Germinal center (tissue), 1 donor: ENCODE measurements around the gene PGAM4.
"Not testable (repeated sequence)": the region's sequence is repeated elsewhere in the genome, so short reads cannot be mapped to it uniquely, and the experiment has no call there.

Experiments
- DNase-seq: peaks from one replicate; pipeline ENCODE4 v3.0.0; 2012; ENCODE audit warnings: mixed read lengths, low spot score

PGAM4 gene

DNA sequence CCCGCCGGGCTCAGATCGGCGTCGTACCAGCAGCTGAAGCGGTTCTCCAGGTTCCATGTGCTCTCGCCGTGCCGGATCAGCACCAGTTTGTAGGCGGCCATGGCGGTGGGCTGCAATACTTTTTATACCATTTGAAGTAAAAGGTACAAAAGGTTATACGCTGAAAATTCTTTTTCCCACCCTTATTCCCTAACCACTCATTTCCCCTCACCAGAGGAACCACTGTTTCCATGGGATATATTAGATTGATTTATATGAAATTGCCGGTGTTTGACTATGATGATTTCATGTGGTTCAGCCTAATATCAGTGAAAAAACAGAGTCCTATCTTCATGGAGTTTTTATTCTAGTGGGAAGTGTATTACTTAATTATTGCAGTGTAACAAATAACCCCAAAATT lies at the start of gene PGAM4:
TSS of gene PGAM4 (minus strand) at position 101 of the 400 bp plus-strand sequence. CDS start at position 101, 0 bp downstream.
- DNase-seq = no peak

DNA sequence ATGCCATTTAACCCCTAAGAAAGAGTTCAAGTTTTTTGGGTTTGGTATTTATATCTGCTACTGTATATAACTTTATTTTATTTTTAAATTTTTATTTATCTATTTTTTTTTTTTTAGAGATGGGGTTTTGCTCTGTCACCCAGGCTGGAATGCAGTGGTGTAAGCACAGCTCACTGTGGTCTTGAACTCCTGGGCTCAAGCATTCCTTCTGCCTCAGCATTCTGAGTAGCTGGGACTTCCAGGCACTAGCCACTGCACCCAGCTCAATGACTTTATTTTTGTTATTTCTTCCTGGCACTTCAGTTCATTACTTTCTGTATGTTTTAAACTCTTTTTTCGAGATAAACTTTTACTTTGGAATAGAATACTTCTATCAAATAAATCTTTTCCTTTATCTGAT lies 42.4 kb upstream of the PGAM4 start:
- no peak for DNase-seq

DNA sequence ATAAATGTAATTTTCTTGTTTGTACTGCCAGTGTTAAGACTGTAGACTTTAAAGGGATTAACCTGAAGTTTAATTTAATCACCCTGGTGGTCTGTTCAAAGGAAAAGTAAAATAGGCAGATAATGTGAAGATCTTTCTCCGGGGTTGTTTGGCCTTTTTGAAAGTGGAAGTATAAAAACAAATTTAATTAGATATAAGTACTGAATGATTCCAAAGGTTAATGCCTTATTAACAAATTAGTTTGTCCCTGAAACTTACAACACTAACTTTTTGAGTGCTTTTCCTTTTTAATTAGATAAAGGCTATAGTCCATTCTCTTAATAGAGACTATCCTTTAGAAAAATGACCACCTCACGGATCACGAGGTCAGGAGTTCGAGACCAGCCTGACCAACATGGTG lies 10.4 kb upstream of the PGAM4 start:
- no peak for DNase-seq

DNA sequence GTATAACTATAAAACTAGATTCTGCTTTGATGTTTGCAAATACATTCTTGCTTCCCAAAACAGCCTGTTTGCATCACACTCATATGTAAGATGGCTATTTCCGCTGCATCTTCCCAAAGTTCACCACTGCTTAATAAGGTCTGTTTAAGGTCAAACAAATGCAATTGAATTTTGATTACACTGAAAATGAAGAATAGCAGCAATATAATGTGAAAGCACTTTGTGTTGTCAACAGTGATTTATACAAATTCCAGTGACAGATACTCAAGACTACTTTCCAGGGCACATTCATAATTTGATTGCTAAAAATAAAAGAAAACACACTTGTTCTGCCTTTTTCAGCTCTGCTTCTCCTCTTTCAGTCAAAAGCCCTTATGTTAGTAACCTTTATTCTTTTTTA lies 8.1 kb upstream of the PGAM4 start:
- no peak for DNase-seq

DNA sequence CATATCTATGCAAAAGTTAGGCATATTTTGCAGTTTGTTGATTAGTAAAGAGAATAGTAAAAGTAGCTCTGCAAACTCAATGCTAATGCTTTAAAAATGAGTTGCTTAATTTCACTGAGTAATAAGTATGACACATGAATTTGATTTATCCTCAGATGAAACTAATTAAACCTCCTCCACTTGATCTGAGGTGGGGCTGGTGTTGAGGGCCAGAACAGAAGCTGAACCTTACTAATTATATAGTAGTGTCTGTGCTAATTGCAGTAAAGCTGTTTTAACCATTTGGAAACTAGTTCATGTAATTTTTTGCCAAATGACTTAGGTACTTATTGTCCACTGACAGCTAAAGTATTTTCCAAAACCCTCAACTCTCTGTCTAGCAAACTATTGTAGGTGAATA lies 7.7 kb upstream of the PGAM4 start:
- DNase-seq = no peak

DNA sequence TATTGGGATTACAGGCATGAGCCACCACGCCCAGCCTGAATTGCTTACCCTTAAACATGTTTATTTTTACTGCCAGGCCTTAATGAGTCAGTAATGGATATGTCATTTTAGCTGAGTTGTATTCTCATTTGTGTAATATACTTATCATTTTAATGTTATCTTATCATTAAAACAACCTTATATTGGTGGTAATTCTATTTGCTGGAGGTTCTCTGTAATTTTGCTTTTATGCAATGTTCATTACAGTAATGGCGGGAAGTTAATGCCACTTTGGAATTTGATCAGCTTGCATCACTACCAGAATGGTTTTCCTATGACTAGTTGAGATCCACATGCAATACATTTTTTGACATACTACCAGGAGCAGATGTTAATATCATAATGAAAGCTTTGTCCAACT lies 6.3 kb upstream of the PGAM4 start:
- no peak for DNase-seq

DNA sequence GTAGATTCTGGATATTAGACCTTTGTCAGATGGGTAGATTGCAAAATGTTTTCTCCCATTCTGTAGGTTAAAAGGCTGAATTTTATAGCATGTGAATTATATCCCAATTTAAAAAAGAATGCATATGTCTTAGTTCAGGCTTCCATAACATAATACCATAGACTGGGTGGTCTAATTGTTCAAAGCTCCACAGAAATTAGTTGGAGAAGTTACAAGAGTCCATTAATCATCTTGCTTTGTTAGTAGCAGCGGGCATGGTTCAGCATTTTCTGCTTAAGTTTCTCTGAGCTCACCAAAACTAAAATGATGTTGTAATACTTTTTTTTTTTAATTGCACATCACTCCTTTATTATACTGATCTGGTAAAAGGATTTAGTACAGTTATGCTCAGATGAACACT lies 1.8 kb downstream of the PGAM4 start:
- no peak for DNase-seq

DNA sequence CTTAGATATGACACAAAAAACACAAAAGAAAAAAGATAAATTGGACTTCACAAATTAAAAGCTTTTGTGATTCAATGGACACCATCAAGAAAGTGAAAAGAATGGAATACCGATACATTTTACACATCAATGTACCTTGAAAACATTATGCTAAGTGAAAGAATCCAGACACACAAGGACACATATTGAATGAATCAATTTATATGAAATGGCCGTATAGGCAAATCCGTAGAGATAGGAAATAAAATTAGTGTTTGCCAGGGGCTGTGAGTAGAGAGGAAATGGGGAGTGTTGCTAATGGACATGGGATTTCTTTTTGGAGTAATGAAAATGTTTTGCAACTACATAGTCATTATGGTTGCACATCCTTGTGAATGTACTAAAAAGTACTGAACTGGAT lies 3.1 kb downstream of the PGAM4 start:
- DNase-seq = no peak

DNA sequence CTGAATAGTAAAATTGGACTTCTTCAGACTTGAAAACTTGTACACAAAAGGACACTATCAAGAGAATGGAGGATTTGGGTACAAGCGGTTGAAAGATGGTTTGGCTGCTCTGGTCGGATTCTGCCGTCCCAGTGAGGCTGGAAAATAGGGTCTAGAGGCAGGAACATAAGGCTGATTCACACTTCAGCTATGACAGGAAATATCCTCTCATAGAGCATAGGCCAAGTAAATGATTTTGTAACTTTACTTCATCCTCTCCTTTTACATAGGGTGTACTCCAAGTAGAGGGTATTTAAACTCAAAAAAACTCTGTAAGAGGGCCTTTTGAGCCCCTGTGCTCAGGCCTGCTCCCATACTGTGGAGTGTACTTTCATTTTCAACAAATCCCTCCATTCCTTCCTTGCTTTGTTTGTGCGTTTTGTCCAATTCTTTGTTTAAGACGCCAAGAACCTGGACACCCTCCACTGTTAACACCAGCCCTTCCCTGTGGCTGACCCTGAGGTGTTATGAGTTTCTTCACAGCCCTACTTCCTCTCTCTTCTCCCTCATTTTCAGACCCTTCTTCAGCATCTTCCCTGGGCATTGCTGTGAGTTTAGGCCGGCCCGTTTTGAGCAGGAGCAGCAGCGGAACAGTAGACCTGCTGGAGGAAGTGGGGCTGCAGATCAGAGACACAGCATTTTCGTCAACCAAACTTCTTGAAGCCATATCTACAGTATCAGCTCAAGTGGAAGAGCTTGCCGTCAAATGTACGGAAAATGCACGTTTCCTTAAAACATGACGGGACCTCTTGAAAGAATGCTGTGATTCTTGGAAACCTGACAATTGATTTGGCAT lies 7.2 kb downstream of the PGAM4 start:
- no peak for DNase-seq

DNA sequence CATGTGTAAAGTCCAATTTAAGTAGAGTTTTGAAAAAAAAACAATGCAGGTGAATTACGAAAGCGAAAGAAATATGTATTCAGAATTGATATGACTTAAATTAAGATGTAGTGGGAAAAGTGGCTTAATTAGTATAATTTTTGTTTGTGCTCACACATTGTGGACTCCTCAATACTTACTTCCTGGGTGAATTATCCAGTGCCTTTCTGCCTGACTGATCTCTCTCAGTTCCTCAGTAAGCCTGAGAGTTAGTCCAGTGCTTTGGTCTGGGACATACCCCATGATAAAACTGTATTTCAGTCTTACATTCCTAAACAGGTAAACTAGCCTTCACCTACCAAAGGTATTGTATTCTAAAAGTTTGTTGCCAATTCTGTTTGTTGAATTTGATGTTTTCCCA lies 8.4 kb downstream of the PGAM4 start:
- no peak for DNase-seq

DNA sequence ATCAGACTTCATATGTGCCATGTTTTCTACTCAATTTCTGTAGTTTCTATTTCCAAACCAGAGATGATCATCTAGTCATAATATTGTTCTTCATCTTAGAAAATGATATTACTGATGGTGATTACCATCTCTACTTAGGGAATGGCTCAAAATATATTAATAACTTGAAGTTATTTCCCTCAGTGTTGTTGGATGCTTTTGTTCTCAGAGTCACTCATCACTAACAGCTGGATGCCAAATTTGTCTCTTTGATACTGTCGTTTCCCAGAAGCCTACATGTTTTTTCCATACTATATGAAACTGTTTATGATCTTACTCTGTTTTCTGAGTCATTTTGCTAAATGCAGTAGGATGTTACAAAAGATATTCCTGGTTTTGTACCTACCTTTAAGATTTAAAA lies 8.9 kb downstream of the PGAM4 start:
- no peak for DNase-seq

DNA sequence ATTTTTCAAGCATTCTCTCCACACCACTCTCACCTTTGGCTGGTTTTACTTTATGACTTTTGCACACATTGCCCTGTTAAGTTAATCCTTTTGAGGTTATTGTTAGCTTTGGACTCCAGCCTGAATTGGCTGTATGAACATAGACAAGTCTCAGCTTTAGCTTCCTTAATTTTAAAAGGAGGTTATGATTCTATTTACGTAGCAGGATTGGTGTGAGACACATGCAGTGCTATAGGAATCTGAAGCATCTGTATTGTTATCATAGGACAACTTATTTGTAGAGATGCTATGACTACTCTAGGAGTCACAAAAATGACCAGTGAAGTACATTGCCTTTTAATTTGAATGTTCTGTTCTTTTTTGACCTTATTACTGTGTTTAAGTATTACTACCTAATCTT lies 15.7 kb downstream of the PGAM4 start:
- no peak for DNase-seq

DNA sequence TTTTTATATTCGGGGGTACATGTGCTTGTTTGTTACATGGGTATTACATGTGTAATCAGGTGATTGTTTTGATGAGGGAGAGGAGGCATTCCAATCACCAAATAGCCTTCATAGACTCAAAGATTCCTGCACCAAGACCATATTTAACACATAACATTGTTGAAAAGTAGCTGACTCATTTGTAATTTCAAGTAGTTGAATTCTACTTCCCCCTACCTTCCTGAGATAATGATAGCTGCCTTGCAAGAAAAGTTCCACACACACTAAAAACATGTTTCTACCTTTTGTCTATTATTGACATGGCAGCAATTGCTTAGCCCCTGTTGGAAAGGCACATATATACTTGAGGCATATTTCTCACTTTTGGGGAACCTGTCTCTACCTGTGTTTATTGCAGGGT lies 16.1 kb downstream of the PGAM4 start:
- DNase-seq = no peak

DNA sequence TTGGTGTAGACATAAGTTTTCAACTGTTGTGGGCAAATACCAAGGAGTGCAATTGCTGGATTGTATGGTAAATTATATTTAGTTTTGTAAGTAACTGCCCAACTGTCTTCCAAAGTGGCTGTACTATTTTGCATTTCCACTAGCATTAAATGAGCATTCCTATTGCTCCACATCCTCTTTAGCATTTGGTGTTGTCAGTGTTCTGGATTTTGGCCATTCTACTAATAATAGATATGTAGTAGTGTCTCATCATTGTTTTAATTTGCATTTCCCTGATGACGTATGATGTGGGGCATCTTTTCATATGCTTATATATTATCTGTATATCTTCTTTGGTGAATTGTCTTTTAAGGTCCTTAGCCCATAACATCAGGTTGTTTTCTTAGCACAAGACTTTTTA lies 17.3 kb downstream of the PGAM4 start:
- no peak for DNase-seq

DNA sequence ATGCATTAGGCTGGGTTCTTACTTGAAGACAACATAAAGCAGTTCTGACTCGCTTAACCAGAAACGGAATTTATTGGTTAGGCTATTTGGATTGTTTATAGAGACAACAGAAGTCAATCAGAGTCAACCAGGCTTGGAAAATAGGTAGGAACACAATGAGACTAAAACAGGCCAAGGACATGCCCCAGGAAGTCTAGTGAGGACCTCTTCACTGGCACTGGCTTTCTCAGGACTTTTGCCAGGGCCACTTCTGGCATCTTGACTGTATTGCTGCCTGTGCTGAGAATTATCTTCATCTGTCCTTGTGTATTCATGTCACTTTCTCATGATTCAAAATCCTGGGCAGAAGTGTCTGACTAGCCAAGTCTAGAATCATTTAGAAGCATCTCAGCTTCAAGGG lies 19.6 kb downstream of the PGAM4 start:
- DNase-seq = no peak

DNA sequence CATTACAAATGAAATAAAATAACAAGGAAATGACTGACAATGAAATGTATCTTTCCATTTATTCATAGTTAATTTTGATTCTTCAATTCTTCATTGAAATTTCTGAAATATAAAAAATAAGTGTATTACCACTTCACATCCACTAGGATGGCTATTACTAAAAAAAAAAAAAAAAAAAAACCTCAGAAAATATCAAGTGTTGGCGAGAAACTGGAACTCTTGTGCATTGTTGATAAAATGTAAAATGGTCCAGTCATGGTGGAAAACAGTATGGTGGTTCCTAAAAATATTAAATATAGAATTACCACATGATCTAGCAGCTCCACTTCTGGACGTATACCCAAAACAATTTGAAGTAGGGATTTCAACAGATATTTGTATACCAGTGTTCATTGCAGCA lies 22.9 kb downstream of the PGAM4 start:
- no peak for DNase-seq

DNA sequence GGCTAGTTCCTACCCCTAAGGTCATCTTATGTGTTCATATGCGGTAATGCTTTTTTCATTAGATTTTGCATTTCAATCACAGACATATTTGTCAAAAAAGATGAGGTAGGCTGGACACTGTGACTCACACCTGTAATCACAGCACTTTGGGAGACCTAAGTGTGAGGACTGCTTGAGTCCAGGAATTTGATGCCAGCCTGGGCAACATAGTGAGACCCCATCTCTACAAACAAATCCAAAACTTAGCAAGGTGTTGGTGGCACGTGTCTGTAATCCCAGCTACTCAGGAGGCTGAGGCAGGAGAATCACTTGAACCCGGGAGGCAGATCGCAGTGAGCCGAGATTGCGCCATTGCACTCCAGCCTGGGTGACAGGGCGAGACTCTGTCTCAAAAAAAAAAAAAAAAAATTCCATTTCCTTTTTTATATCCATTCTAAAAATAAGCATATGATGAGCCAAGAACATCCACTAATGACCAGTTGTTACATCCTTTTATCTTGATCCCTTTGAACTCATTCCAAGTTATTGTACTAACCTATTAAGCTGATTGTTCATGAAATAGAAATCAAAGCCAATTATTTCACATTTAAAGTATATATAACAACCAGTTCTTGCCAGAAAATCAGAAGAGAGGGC lies 23.4 kb downstream of the PGAM4 start:
- DNase-seq = no peak

DNA sequence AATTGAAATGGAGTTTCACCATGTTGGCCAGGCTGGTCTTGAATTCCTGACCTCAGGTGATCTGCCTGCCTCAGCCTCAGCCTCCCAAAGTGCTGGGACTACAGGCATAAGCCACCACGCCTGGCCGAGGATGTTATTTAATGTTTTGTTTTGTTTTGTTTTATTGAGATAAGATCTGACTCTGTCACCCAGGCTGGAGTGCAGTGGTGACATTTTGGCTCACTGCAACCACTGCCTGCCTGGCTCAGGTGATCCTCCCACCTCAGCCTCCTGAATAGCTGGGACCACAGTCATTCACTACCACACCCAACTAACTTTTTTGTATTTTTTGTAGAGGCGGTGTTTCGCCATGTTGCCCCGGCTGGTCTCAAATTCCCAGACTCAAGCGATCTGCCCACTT lies 24.4 kb downstream of the PGAM4 start:
- not testable (repeated sequence) for DNase-seq

DNA sequence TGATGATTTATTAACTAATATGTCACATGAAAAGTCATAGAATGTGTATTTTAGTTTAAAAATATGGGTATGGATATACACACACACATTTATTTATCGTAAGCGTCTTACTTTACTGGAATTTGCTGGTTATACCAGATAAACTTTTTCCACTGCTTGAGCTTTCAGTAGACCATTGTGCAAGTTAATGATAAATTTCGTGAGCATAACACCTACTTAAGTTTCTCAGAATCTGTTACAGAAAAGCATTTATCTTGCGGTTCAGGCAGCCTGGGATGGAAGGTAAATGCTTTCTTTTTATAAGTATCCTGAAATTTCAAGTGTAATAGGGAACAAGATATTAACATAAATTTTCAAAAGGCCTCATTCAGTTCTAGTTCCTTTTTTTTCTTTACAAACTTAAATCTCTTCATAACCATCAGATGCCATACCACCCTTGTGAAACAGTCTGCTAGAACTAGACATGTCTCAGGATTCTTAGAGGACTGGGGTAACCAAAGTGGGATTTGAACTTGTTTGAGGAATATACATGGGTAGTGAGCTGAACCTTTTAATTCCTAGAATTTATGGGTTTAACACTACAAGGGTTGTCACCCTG lies 31.3 kb downstream of the PGAM4 start:
- DNase-seq = no peak

DNA sequence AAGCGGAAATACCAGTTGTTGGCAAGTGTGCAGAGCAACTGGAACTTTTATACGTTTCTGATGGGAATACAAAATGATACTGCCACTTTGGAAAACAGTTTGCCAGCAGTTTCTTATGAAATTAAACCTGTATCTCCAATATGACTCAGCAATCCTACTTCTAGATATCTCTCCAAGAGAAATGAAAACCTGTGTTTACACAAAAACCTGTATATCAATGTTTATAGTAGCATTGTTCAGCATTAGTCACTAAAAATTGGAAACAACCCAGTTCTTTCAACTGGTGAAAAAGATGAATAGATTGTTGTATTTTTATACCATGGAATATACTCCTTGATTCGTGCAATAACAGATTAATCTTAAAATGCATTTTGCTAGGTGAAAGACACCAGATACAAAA lies 32.1 kb downstream of the PGAM4 start:
- DNase-seq = no peak

DNA sequence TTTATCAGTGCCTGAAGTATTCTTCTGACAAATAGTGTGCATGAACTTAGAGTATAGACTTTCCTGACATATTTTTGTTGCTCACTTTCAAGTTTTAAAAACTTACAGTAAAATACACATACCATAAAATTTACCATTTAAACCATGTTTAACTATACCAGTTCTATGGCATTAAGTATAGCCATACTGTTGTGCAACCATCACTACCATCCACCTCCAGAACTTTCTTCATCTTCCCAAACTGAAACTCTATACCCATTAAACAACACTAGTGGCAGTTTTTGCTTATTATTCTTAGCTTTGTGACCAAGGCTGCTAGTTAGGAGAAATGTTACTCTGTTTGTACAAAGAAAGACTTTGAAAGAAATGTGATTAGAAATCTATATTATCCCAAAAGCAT lies 33.1 kb downstream of the PGAM4 start:
- DNase-seq = no peak

DNA sequence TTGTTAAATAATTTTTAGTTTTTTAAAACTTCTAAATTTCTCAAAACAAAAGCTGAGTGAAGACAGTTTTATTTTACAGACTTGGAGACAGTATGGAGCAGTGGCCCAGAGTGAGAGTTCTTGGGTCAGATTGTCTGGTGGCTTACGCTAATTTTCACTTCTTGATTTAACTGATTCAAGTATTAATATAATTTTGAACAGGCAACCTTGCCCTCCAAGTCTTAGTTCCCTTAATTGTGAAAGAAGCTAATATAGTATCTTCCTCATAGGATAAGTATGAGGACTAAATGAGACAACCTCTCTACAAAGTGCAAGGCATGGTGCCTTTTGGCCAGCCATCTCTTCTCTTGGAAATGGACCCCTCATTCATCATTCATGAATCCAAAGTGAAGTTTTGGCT lies 33.6 kb downstream of the PGAM4 start:
- no peak for DNase-seq

DNA sequence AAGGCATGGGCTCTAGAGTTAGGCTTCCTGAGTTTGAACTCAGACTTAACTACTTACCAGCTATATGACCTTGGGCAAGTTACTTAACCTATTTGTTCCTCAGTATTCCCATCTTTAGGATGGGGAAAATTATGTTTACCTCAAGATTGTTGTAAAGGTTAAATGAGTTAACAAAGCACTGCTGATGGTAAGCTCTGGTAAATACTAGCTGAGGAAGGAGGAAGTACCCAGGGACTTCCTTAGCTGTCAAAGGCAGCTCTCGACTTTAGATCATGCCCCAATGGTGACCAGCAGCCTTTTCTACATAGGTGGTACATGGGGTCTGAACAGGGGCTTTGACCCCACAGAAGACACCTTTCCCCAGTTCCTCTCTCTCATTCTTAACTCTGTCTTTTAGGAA lies 38.9 kb downstream of the PGAM4 start:
- DNase-seq = no peak

DNA sequence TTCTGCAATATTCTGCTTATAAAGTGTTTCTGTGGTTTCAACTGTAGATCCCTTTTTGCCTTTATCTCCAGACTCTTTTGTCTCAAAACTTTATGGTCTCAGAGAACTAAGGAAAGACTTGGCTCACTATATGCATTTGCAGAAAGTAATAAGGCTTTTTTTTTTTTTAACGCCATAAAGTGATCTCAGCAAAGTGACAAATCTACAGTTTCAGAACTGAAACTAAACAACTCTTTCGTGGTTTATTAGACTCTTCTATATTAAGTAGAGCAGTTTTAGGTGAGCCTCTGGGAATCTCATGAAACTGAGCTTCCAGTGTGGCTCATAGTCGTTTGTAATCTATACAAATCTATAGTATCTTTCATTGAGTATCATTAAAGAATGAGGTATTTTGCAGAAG lies 43.7 kb downstream of the PGAM4 start:
- no peak for DNase-seq
